HG02981 (cell line): ENCODE data around the gene ZNF620.
A peak's percentile ranks its signal among the peaks of the same experiment; 100 is the strongest.
"Not testable (repeated sequence)": the region's sequence is repeated elsewhere in the genome, so short reads cannot be mapped to it uniquely, and the experiment has no call there.

Source experiments
- ATAC-seq: cut with Tn5 transposase; IDR thresholded peaks from one replicate; pipeline ENCODE4 v1.9.1; 2021; ENCODE audit warnings: mild to moderate bottlenecking, moderate library complexity; ENCODE audit not compliant: unreplicated experiment

ZNF620 gene

DNA sequence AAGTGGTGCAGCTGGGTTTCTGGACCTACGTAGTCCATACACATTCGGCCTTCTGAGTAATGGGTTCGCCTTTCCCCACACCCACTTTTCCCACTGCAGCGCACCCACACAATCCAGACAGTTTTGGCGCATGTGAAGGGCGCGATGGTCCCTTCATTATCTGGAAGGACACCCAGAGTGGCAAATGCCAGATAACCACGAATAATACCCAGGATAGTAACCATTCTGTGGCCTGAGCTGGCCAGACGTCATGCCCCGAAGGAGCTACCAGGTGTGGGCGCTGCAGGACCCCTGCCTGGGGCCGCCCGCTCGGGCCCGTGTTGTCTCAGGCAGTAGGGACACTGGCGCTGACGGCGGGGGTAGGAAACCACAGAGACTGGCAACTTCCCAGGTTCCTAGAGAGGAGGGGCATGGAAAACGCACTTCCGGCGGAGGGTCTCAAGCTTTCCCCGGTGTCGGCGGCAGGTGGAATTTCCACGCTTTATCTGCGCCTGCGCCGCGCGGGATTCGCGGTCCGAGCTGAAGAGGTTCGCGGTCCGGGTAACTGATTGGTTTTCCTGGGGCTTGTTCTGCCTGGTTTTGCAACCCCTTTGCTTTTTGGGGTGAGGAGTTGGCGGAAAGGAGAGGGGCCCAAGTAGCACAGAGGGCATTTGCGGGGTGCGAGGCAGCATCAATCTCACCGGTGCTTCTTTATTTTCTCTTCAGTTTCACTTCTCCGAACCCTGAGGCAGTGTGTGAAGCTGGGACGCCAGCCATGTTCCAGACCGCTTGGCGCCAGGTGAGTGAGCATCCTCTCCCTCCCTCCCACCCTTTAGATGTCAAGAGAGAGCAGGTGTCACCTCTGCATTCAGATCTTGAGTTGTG lies at the start of gene ZNF620:
Gene ZNF620 (plus strand): TSS at position 441 of the 864 bp plus-strand sequence. CDS start 314 bp downstream, at position 755.
- peak; percentile 78 for ATAC-seq

DNA sequence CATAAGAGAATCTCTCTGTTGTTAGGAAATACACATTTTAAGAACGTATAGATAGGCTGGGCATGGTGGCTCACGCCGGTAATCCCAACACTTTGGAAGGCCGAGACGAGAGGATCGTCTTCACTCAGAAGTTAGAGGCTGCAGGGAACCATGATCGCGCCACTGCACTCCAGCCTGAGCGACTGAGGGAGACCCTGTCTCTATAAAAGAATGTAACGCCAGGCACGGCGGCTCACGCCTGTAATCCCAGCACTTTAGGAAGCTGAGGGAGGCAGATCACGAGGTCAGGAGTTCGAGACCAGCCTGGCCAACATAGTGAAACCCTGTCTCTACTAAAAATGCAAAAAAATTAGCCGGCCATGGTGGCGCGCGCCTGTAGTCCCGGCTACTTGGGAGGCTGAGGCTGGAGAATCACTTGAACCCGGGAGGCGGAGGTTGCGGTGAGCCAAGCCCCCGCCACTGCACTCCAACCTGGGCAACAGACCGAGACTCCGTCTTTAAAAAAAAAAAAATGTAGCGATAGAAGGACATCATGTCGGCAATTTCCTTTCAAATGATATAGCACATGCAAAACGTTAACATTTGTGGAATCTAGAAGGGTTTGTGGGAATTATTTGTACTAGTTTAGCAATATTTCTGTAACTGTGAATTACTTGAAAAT lies 49.4 kb upstream of the ZNF620 start:
- no peak for ATAC-seq

DNA sequence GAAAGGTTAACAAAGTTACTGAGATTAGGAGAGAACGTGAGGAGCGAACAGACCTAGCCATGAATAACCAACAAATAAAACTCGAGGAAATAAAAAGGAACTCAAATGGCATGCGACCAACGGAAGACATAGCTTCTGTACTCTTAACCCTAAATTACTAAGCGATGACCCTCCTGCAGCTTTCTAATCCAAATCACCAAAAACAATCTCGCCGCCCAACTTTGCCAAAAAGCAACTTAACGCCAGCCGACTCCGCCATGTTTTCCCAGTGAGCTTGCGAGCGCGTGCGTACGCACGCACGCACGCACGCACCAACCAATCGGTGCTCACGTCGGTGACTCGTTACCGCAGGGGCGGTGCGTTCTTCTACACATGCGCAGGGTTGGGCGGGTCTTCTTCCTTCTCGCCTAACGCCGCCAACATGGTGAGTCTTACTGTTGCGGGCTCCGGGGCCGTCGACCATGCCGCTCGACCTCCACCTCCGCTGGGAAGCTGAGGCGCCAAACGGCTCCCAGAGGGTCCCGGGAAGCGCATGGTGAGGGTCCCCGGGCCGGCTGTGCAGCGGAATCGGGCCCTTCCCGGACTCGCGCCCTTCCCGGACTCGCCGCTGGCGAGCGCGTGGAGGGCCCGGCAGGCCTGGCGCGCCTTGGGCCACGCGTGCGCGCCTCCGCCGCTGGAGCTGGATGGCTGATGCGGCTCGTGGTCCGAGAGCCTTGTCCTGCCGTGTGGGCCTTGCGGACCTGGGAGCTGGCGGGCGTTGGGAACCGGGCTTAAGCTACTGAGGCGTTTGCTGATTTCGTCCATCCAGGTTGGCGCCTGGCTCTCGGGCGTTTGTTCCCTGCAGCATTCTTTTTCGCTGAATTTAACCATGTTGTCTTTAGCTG lies 48.7 kb upstream of the ZNF620 start, which contains the start of gene RPL14:
Gene RPL14 (plus strand): TSS at position 400 of the 884 bp plus-strand sequence. CDS start 133 bp downstream, at position 533.
- peak; percentile 55 for ATAC-seq

DNA sequence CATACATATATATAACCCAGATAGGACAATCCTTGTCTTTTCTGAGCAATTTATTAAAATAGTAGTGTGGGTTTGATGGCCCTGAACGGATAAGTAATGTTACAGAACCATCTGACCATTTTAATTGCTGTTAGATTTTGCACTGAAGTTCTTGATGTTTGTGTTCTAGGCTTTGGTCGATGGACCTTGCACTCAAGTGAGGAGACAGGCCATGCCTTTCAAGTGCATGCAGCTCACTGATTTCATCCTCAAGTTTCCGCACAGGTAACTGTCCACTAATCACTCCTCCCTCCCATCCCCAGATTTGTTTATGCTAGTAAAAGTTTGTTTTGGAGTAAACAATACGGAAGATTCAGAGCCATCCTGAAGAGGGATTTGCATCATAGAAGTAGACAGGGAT lies 47.4 kb upstream of the ZNF620 start:
- no peak for ATAC-seq

DNA sequence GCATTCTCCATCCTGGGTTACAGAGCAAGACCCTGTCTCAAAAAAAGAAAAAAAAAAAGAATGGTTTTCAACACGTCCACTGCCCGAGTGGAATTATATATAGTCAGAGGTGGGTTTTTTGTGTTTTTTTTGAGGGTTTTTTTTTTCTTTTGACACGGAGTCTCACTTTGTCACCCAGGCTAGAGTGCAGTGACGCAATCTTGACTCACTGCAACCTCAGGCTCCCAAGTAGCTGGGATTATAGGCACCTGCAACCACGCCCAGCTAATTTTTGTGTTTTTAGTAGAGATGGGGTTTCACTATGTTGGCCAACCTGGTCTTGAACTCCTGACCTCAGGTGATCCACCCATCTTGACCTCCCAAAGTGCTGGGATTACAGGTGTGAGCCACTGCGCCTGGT lies 45.4 kb upstream of the ZNF620 start:
- not testable (repeated sequence) for ATAC-seq

DNA sequence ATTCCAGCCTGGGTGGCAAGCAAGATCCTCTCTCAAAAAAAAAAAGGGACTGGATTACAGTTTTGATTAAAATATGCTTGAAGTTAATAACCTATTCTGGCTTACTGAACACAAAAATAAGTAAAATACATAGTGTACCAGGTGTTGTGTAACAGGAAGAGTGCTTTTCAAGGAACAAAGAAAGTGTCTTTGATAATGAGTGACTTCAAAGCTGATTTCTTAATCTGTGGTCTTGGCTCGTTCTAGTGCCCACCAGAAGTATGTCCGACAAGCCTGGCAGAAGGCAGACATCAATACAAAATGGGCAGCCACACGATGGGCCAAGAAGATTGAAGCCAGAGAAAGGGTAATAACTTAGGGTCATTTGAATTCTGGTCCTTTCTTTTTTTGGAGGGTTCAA lies 44.7 kb upstream of the ZNF620 start:
- ATAC-seq, result no peak

DNA sequence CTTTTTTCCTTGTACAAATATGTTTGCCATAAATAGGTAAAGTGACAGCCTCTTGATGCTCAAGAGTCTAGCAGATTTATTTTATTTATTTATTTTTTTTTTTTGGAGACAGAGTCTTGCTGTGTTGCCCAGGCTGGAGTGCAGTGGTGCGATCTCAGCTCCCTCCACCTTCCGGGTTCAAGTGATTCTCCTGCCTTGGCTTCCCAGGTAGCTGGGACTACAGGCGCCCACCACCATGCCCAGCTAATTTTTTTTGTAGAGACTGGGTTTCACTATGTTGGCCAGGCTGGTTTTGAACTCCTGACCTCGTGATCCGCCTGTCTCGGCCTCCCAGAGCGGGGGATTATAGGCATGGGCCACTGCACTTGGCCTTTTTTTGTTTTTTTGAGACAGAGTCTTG lies 43.0 kb upstream of the ZNF620 start:
- ATAC-seq, result not testable (repeated sequence)

DNA sequence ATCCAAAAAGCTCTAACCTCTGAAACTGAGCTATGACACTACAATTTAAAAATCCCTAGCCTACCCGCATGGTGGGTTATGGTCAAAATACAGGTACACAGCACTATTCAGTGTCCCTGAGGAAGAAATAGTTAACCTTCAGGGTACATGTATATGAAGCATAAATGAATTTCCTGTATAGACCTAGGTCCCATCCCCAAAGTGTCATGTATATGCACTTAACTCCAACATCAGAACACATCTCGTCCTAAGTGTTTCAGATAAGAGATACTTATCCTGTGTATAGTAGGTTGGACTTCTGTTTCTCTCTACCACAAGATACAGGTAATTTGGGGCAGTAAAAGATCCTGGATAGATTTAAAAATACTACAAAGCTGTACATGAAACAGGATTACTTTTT lies 42.3 kb upstream of the ZNF620 start:
- ATAC-seq, result no peak

DNA sequence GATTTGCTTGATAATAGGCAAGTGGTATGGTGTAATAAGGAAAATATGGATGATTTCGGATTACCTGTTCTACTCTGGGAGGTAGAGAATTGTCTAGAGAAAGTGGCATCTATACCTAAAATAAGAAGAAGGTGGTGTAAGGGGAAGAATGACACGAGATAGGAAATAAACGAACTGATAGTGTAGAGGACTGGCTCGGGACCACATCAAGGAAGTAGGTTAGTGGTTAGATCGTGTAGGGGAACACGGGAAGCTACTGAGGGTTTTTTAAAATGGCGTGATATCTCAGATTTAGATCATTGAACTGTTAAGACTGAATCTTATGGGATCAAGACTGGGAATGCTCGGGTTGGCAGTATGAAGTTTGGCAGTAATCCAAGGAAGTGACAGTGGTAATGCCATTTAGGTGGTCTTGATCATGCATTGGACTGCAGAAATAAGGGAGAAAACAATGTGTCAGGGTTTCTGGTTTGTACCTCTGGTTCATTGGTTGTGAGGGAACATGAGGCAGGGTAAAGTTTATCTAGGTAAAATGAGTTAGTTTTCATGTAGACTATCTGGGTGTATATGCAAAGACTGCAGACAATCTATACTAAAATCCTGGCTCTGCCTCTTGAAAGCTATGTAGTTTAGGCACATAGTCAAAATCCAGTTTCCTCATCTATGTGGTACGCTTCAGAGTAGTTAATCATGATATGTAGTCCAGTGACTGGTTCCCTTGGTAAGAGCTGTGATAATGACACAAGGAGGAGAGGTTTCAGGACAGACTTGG lies 41.3 kb upstream of the ZNF620 start:
- ATAC-seq, result no peak

DNA sequence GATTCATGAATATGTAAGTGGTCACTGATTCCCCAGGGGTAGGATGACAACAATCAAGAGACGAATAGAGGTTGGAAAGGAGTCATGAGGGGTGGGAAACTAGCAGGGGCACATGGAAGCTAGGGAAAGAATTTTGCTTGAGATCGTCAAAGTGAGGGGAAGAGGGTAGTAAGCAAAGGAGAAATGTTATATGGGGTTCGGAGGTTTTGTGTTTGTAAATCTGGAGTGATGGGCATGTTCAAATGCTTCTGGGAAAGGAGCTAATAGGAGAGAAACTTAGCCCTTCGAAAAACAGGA lies 40.8 kb upstream of the ZNF620 start:
- ATAC-seq, result no peak

DNA sequence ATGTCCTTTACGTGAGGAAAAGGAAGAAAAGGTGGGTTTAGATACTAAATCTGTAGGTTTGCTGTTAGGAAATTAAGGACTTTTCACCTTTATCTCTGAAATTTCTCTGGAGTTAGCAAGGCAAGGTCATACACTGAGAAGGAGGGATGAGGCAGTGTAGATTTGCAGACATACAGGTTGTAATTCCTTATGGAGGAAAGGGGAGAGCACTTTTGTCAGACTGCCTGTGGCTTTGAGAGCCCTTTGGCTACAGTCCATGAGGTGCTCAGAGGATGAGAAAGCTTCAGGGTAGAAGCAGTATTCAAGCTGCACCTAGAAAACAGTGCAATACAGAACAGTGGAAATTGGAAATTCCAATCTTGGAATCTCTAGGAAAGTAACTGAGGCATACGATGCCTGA lies 40.4 kb upstream of the ZNF620 start:
- no peak for ATAC-seq

DNA sequence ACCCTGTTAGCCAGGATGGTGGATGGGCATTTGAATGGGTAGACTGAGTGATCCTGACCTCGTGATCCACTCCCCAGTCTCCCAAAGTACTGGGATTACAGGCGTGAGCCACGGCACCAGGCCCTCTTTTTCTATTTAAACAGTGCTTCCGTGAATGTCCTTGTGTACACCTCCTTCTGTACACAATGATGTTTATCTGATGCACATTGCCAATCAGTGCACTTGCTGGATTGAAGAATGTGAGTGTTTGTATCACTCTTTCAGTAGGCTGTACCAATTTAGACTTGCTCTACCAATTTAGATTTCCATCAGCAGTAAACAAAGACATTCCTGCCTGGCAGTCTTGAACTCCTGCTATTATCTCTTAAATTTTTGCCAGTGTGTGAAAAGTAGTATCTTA lies 37.8 kb upstream of the ZNF620 start:
- no peak for ATAC-seq

DNA sequence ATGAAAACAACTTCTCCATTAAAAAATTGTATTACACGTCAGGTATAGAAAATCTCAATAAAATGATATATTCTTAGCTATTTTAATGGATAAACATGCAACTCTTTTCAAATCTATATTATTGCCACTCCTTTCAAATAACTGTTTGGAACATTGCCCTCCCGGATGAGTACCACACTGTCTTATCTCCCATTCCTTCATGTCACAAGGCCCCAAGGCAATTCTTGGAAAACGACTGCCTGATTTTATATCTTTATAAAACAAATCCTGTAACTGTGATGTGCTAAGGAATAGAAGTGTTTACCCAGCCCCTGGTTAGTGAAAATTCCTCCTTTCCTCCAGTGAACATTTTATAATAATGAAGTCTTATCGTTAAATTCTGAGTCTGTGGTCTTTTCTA lies 35.1 kb upstream of the ZNF620 start:
- ATAC-seq, result no peak

DNA sequence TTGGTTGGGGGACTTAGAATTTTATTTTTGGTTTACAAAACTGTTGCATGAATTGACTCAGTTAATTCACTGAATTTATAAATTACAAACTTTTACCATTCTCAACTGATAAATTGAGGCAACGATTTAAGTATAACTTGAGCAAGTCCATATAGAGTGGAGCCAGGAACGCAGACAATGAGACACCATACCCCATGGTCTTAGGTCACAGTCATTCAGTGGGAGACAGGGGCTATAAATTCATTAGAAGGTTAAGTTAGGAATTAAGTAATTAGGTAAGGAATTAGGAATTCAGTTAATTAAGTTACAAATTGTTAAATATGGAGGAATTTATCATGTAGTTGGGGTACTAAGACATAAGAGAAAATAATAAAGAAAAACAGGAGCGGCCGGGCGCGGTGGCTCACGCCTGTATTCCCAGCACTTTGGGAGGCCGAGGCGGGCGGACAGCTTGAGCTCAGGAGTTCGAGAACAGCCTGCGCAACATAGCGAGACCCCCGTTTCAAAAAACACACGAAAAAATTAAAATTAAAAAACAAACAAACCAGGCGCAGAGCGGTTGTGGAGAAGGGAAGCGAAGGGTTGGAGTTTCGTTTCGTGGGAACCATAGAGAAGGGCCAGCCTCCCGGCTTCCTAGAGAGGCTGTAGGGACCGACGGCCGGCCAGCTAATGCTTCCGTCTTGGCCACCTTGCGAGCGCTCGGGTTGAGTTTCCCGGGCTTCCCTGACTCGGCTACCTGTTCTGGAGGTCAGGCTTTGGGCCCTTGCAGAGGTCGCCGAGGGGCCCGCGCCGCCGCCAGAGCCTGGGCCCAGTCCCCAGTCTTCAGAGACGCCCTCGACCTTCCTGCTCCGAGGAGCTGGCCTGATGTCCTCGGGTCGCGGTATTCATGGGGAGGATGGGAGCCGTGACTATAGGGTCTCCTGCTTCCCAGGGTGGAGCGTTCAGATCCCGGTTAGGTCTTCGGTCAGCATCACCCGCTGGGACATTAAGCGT lies 29.1 kb upstream of the ZNF620 start, which contains the start of gene ZNF619:
Gene ZNF619 (plus strand): TSS at position 645 of the 993 bp plus-strand sequence. CDS start 858 bp downstream, outside the sequence.
- ATAC-seq, result peak; percentile 78

DNA sequence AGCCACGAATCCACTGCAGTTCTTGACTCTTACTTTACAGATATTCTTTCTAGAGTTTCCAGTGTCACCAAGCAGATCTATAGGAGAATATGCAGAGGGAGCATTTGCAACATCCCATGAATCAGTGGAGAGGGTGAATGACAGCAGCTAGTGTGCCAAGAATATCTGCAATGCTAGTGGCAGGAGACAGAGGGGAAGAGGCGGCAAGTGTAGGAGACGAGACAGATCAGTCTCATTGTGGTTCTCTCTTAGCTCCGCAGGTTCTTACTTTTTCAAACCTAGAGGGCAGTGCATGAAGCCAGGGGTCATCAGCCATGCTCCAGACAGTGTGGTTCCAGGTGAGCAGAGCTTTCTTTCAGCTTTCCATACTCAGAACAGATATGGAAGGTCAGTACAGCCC lies 28.2 kb upstream of the ZNF620 start:
- ATAC-seq, result no peak

DNA sequence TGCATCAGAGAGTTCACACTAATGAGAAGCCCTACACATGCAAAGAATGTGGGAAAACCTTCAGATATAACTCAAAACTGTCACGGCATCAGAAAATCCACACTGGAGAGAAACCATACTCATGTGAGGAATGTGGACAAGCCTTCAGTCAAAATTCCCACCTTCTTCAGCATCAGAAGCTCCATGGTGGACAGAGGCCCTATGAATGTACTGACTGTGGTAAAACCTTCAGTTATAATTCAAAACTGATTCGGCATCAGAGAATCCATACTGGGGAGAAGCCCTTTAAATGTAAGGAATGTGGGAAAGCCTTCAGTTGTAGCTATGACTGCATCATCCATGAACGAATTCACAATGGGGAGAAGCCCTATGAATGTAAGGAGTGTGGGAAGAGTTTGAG lies 18.7 kb upstream of the ZNF620 start:
- ATAC-seq, result no peak

DNA sequence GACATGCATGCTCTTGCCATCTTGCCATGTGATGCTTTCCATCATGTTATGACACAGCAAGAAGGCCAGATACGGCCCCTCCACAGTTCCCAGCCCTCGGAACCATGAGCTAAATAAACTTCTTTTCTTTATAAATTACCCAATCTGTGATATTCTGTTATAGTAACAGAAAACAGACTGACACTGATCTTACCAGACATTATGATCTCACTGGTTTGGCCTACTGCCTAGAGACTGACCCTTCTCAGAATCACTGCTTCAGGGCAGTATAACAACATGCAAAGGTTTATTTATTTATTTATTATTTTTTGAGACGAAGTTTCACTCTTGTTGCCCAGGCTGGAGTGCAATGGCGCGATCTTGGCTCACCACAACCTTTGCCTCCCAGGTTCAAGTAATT lies 14.9 kb upstream of the ZNF620 start:
- ATAC-seq, result no peak

DNA sequence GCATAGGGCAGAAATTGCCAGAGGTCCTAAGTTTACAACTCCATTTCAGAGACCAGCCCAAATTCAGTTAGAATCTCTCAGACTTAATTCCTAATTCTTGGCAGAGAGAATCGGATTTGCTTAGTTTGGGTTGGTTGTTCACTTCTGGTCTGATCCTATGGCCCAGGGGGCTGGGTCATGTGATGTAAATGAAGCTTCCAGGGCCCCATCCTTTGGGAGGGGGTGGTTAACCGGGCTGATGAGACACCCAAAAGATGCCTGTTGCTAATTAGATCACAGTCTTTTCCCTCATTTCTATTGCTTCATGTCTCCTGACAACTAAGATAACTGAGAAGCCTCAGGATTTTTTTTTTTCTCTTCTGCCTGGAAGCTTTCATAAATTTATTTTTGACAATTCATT lies 11.1 kb upstream of the ZNF620 start:
- no peak for ATAC-seq

DNA sequence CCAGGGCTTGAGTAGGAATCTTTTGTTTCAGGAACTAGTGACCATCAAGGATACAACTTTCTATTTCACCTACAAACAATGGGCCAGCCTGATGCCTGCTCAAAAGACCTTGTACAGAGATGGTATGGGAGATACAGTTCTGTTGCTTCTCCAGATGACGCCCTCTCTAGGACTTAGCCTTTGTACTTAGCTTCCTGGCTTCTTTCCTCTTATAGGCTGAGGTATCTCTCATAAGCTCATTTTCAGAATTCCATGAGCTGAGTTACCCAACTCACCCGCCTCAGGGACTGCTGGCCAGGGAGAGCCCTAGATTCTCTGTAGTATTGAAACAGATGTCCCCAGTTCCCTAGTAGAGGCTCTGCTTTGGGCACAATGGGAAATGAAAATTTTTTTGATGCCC lies 8.6 kb upstream of the ZNF620 start:
- ATAC-seq, result no peak
